HG02884 (cell line): ENCODE measurements around the gene TNS1.
"Not testable (repeated sequence)": the region's sequence is repeated elsewhere in the genome, so short reads cannot be mapped to it uniquely, and the experiment has no call there.

Source experiments
- ATAC-seq: cut with Tn5 transposase; IDR thresholded peaks from one replicate; pipeline ENCODE4 v1.9.1; 2021; ENCODE audit warnings: mild to moderate bottlenecking, moderate library complexity; ENCODE audit not compliant: unreplicated experiment

TNS1 gene

DNA sequence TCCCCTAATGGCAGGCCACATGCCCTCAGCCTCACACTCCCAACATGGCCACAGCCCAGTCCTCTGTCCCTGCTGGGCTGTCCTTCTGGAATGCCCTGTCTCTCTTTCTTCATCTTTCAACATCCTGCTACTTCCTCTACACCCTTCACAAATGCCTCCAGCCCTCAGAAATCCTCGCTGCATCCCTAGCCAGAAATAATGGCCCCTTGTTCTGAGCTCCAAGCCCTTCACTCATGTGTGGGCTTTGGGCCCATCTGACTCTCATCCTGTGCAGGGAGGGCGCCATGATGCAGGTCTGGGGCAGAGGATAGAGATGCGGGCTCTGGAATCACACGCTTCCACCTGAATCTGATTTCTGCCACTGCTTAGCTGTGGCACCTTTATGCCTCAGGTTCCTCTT, 181.9 kb downstream of the TNS1 start:
- no peak for ATAC-seq

DNA sequence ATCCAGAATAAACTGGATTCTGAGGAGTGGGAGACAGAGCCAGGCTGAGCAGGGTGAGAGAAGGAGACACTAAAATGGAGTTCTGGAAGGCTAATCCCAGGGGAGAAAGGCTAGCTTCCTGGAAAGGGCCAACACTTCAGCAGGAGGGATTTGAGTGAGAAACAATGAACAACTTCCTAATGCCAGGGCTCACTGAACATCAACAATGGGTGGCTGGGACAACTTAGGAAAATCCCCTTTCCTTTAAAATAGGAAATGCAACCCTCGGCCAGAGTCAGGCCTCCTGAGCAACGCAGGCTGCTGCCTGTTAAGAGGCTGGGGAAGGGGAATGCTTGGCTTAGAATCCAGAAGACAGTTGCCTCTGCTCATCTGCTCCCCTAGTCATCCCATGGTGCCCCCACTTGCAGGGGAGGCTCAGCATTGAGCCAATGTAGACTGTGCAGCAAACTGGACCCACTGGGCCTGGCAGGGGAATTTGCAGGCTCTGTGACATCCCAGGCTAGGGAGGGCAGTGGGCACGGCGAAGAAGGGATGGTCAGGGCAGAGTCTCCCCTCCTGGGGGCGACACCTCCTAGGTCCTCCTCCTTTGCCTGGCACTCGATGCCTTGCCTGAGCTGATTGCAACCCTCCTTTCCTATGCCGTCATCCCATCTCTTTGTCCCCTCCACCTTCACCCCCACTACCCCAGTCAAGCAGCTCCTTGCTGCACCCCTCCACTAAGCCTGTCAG, 182.5 kb downstream of the TNS1 start:
- ATAC-seq = no peak

DNA sequence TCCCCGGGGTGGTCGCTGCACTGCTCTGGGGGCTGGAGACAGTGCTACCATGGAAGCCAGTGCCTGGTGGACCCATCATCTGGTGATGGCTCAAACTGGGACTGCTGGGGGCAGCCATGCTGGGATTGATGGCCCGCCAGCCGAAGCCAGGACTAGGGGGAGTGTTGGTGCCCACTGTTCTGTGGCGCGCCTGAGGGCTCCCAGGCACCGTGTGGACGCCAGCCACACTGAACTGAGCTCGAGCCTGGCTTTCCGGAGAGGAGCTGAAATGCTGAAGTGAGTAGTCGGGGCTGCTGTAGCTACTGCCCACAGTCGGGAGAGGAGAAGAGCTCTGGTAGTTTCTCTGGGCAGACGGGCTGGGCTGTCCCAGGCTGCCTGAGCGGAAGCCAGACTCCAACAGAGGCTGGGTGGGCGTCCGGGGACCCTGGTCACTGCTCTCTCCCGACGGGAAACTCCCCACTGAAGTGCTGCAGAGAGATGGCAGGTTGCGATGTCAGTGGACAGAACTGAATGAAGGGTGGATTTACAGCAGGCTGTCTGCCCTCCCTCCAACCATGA, 184.4 kb downstream of the TNS1 start:
- no peak for ATAC-seq

DNA sequence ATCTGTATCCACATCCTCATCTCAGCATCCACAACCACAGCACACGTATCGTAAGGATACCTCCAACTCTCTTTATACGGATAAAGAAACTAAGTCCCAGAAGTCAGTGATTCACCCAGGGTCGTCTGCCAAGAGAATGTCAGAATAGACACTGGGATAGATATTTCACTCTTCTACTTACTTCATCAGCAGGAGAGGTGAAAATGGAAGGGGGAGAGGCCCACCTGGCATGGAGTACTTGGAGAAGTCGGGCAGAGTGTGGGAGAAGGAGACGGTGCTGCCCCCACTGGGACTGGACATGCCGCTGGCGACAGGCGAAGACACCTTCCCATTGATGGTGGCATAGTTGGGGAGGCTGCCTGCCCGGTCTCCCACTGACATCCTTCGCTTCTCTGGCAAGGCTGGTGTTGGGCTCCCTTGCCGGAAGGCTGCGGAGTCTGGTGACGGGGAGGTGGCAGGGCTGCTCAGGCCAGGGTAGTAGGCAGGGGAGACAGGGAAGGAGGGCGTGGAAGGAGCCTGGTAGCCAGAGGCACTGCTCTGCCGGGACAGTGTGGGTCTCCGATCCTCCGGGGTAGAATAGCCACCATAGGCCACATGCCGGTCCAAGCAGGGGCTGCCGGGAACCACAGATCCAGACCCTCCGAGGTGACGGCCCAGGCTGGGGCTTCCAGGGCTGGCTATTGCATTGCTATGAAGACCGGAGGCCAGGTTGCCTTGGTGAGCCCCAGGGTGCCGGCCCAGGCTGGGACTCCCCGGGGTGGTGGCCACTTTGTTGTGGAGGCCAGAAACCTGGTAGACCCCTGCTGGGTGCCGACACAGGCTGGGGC, 185.1 kb downstream of the TNS1 start:
- no peak for ATAC-seq

DNA sequence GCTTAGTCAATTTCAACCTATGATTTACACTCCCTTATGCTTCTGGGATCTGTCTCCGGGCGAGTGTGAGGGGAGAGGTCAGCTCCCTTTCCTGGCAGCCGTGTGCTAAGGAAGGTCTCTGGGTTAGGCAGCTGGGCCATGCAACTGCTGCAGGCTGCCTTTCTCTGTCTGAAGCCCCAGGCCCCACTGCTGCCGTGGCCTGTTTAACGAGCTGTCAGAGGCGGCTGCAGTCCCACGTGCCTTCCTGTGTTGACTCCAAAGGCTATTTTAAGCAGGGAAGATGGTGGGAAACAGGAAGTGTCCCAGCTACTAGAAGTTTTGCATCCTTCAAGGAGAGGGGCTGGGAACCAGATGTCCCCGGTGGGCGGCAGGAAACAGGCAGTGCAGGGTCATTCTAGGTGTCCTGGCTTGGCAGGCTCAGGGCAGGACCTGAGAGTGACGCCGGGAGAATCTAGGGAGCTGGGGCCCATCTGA, 186.4 kb downstream of the TNS1 start:
- no peak for ATAC-seq

DNA sequence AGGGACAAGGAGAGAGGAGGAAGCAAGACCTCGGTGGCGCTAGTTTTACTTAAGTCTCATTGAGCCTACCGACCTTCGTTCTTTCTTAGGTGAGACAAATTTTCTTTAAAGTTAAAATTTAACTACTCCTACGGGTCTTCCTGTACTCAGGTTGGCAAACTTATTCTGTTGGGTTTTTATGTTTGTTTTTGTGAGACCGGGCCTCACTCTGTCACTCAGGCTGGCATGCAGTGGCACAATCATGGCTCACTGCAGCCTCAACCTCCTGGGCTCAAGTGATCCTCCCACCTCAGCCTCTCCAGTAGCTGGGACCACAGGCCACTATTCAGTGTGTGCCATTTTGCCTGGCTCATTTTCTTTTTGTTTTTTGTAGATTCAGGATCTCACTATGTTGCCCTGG, 189.0 kb downstream of the TNS1 start:
- ATAC-seq = no peak

DNA sequence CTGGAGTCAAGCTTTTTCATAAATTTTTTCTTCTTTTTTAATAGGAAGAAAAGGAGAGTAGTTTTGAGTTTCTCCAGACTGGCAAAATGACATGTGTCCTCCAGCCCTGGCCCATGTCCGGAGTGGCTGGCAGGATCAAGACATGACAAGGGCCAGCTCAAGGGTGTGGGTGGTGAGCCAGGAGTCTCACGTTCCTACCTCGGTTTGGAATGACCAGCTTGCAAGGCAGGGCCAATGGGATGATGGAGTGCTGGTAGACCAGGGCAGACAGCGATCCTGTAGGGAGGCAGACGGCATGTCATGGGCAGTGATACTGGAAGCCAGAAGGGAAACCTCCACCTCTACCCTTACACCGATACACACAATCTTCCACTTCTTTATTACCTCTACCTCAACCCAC, 190.6 kb downstream of the TNS1 start:
- ATAC-seq = no peak

DNA sequence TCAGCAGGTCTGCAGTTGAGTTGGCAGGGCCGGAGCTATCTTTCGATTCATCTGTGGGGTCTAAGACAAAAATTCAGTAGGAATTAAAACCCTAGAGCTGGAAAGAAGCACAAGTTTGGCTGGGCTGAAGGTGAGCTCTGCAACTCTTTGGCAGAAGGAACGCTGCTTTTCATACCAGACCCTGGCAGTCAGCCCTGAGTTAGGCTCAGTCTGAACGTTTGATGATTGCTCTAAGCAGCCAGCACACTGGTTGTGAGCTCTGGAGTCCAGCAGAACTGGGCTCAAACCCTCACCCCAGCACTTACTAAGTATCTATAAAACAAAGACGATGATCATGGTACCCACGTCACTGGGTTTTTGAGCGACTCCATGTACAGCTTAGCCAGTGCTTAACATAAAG, 192.5 kb downstream of the TNS1 start:
- no peak for ATAC-seq

DNA sequence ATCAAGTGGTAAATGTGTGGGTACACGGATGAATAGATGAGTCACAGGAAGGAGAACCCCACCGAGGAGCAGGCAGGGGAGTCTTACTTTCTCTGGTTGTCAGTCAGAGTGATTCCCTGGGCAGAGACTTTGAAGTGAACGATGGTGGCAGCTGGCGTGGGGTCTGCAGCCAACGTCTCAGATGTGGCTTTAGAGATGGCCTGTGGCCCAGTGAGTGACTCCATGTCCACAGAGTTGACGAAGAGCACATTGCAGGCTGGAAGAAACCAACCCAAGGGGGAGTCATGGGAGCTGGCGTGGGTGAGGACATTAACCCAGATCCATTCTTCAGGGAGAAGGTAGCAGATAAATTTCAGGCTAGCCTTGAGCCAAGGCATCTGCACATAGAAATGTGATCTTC, 193.1 kb downstream of the TNS1 start:
- ATAC-seq = no peak

DNA sequence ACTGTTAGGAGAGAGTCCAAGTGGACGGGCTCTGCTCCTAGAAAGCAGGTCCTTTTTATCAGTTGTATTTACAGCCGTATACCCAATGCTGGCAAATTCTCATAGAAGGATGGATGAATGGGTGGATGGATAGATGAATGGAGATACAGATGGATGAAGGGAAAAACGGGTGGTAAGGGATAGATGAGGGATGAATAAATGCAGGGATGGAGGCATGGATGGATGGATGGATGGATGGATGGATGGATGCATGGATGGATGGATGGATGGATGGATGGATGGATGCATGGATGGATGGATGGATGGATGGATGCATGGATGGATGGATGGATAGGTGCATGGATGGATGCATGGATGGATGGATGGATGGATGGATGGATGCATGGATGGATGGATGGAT, 193.8 kb downstream of the TNS1 start:
- not testable (repeated sequence) for ATAC-seq

DNA sequence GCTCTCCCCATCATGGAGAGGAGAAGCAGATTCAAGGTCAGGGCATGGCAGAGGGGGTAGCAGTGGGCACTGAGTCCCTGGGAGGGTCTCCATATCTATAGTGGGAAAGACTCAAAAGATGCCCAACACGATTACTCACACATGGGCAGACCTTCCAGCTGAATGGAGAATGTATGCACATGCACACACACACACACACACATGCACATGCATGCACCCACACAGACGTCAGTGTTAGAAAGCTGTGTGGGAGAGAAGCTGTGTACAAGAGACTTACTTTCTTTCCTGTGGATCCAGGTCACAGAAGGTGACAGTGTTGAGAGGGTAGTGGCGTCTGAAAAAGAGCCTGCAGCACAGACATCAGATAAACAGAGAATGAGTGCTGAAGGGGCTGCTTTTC, 194.5 kb downstream of the TNS1 start:
- ATAC-seq = no peak

DNA sequence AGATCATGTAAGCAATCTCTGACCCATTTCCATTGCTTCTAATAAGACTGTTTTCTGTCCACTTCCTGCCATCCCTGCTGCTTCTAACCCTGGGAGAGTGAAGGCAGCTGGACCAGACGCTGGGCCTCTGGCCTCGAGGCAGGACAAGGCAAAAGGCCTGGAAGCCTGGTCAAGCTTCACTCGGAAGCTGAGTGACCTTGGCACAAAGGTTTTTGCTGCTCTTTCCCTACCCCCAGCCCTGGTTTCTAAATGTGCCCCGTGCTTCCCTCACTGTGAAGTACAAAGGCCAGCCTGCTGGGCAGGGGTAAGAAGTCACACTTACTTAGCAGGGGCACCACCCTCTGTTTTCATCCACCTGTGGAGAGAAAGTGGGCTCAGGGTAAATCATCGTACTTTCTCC, 195.0 kb downstream of the TNS1 start:
- no peak for ATAC-seq

DNA sequence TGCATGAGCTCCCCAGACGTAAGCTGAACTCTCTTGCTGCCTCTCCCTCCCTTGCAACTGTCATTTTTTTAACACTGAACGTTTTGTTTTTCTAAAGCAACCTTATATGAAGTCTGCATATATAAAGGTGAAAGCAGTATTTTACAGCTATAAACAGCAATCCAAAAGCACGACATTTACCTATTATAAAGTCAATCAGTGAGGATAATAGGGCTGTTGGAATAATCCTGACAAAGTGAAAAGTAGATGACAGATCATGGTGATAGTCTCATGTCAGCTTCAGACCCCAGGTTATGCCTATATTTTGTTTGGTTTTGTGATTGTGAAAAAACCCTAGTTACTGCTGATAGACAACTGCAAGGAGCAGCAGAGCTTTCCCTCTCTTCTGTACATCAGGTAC, 195.8 kb downstream of the TNS1 start:
- ATAC-seq = no peak

DNA sequence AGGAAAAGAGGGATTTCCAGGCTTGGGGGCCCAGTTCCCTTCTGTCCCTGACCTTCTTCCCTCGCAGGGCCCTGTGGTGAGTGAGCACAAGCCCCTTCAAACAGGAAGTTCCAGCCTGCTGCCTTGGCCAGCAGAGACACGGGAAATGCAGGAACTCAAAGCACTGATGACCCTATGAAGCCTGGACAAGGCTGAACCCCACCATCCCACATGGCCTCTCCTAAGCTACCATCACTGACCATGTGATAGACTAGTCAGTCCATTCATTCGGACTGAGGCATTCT, 196.4 kb downstream of the TNS1 start:
- no peak for ATAC-seq

DNA sequence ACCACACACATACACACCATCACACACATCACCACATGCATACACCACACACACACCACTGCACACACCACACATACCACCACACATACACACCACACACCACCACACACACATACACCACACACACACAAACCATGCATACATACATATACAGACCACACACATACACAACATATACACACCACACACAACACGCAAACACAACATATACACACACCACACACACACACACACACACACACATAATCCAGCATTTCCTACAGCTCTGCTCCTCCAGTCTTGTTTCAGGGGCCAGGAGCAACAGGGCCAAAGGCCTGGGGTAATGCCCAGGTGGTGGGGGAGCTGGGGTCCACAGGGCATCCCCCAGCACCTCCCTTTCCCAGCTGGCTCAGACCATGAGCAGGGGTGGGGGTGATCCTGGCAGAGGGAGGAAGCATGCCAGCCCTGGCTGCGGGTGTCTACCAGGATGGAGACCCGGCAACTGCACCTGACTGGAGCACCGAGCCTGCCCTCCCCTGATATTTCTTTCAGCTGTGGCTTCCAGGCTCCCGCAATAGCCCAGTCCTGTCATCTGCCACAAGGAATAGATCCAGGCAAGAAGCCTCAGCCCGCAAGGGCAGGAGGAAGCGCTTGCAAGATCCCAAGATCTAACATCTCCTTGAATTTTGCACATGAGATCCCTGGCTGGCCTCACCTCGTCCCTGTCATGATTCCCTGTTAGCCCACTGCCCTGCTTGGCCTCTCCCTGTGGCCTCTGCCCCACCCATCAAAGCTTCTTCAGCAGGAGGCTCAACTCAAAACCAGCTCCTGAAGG, 196.9 kb downstream of the TNS1 start:
- ATAC-seq = no peak

DNA sequence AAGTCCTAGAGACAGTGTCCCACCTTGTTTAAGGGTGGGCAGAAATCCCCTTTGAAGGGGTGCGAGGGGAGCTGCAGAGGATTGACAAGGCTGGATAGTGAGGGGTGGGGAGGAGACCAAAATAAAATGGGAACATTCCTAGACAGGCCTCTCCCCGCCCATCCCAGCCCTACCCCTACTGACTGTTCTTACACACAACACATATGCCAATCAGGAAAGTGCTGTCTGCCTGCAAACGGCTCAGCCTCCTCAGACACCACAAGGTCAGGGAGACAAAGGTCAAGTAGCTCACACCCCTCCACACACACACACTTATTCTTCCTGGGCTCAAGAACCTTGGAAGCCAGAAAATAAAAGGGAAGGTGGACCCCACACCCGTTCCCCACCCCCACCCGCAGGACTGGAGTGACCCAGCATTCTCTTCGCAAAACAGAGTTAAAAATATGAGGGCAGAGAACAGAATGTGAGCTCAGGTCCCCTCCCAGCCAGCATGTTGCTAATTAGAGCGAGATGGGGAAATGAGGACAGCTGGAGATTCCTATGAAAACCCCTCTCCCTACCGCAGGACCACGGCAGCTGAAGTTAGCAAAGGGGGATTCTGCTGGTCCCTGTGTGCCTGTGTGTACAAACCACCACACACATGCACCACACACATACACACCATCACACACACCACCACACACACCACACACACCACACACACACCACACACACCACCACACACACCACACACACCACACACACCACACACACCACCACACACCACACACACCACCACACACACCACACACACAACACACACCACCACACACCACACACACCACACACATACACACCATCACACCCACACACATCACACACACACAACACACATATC, 197.8 kb downstream of the TNS1 start:
- no peak for ATAC-seq

DNA sequence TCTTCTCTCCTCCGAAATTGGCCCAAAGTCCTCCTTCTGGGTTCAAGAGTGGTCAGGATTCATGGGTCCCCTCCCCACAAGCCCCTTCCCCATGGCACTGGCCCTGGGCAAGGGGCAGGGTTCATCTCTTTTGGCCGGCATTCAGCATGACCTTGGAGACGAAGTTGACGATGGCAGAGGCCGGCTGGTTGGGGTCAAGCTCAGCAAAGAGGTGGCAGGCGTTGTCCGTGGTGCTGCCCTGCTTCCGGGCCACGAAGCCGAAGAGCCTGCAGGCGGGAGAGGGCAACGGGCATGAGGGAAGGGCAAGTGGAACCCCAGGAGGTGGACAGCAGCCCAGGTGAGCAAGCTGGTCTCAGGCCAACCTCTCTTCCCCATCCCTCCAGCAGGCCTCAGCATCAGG, 198.5 kb downstream of the TNS1 start:
- no peak for ATAC-seq

DNA sequence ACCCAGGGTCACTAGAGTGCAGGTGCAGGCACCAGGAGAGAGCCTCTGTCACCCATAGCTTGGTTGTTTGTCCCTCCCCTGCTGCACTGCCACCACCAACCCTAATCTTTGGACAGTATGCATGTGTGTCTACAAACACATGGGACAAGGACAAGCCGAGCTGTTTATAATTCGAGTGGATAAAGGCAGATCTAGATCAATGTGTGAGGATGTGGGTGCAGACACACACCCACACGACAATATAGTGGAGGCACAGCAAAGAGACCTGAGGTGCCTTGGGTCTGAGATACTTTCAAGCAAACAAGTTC, 199.2 kb downstream of the TNS1 start:
- ATAC-seq = no peak

DNA sequence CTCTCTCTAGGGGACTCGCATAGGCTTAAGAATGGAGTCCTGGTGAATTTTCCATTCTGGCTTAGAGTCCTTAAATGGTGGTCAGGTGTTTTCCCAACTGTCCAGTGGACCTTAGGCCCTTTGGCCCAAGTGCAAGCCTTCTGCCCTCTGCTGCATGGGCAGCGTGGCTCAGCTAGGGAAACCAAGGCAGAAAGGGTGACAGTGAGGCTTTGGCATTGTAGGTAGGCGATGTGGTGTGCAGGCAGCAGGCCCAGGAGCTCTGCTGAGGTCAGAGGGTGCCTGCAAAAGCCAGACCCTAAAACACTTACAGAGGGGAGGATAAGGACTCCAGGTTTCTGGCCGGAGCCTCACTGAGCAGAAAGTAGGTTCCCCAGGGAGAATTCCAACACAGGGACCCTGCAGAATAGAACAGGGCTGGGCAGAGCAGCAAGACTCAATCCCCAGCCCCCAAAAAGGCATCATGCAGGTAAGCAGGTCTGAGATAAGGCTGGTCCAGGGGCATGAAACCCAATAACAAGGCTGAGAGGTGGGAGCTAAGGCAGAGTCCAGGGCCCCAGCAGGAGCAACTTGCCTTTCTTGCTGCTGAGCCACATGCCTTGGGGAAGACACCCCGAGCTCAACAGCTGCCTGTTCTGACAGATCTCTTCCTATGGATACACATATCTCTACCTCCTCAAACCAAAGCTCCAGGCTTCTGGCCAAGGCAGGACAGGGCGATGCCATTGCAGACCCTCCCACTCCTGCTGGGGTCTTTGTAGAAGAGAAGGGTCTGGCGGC, 199.7 kb downstream of the TNS1 start:
- ATAC-seq = no peak

DNA sequence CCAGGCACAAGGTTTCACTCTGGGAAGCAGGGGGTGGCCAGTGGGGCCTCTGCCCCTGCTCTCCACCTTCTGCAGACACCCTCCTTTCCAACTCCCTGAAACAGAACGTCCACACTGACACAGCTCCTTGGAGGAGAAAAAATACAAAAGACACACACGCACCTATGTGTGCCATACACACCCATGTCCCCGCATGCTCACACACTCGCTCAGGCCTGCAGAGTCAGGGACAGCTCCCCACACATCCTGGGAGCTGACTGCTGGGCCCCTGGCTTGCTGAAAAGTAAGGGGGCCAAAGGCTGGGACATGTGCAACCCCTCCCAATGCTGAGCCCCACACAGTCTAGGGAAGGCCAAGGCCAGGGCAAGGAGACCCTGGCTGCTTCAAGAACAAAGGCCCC, 200.5 kb downstream of the TNS1 start:
- ATAC-seq = no peak
